Measurements from ENCODE around the gene SLC7A14. TPM values are rescaled to one million over a fixed set of nuclear protein-coding genes. Genes with fewer than 3 reads are reported as not detected.
A peak's percentile ranks its signal among the peaks of the same experiment; 100 is the strongest.

SLC7A14 gene
- total RNA-seq, 1 donor from 2014 or later: under 0.01 TPM

DNA sequence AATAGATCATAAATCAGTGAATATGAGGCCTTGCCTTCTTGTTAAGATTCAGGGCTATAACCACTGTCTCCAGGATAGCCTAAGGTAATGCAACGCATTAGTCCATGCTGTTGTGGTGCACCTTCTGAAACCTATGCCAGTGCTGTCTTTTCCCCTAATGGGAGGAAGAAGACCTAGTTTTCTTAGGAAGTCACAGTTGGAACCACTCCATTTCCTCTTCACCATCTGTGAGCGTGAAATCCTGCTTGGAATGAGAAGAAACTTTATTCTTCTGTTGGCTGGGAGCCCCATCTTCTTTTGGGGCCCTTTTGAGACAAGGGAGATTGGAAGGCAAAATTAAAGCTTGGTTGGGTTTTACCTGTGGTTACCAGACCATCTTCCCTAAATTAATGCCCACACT is 25.9 kb upstream of the SLC7A14 start:
- Histone ChIP-seq H3K4me3 (ENCODE audit: low read depth, low read length) (no peak overlapping the region), H3K36me3 (ENCODE audit: control insufficient read depth, insufficient read depth, low read length) (no peaks in the 10 kb centered on the region), H3K27me3 (ENCODE audit: control insufficient read depth, insufficient read depth, low read length) (no peaks in the 10 kb centered on the region)
- FAIRE-seq (no peak), DNase-seq (ENCODE audit: low read depth) (no peak)
- TF ChIP-seq, protein P1, sequence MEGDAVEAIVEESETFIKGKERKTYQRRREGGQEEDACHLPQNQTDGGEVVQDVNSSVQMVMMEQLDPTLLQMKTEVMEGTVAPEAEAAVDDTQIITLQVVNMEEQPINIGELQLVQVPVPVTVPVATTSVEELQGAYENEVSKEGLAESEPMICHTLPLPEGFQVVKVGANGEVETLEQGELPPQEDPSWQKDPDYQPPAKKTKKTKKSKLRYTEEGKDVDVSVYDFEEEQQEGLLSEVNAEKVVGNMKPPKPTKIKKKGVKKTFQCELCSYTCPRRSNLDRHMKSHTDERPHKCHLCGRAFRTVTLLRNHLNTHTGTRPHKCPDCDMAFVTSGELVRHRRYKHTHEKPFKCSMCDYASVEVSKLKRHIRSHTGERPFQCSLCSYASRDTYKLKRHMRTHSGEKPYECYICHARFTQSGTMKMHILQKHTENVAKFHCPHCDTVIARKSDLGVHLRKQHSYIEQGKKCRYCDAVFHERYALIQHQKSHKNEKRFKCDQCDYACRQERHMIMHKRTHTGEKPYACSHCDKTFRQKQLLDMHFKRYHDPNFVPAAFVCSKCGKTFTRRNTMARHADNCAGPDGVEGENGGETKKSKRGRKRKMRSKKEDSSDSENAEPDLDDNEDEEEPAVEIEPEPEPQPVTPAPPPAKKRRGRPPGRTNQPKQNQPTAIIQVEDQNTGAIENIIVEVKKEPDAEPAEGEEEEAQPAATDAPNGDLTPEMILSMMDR (IDR thresholded peaks at IDR 0.05; ENCODE audit: insufficient read depth, low read length, severe bottlenecking): no peak

DNA sequence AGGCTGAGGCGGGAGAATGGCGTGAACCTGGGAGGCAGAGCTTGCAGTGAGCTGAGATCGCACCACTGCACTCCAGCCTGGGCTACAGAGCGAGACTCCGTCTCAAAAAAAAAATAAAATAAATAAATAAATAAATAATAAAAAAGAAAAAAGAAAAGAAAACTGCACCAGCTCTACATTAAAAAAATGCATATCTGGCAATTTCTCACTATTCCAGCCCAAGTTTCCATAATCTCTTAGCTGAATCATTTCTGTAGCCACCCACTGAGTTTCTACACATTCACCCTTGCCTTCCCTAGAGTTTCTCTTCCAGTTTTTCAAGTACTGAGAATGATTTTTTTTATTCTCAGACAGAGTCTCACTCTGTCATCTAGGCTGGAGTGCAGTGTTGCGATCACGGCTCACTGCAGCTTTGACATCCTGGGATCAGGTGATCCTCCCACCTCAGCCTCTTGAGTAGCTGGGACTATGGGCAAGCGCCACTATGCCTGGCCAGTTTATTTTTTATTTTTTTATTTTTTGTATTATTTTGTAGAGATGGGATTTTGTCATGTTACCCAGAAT is 24.5 kb upstream of the SLC7A14 start:
- DNase-seq (ENCODE audit: low read depth) (no peak), FAIRE-seq (no peak)
- Histone ChIP-seq H3K36me3 (ENCODE audit: control insufficient read depth, insufficient read depth, low read length) (no peaks in the 10 kb centered on the region), H3K27me3 (ENCODE audit: control insufficient read depth, insufficient read depth, low read length) (no peaks in the 10 kb centered on the region), H3K4me3 (ENCODE audit: low read depth, low read length) (no peak overlapping the region)
- TF ChIP-seq, protein P1 (IDR thresholded peaks at IDR 0.05; ENCODE audit: insufficient read depth, low read length, severe bottlenecking): no peak

DNA sequence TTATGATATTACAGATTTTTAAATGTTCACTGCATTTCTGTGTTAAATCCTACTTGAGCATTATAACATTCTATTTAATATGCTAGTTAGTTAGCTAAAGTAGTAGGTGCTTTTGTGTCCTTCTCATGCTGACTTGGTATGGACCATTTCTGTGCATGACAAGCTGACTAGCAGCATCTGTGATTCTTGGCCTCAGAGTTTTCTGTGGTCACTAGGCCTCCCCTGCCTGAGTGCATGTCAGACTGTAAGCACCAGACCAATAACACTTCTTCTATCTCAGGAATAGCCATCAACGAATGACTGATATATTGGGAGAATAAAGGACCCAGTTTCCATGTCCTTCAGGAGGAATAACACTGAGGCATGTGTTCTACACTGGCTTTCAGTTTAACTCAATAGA is 22.6 kb upstream of the SLC7A14 start:
- no peak overlapping the region for H3K4me3 ChIP-seq (ENCODE audit: low read depth, low read length)
- FAIRE-seq: no peak
- DNase-seq (ENCODE audit: low read depth): no peak
- H3K27me3 ChIP-seq (ENCODE audit: control insufficient read depth, insufficient read depth, low read length): no peaks in the 10 kb centered on the region
- H3K36me3 ChIP-seq (ENCODE audit: control insufficient read depth, insufficient read depth, low read length): no peaks in the 10 kb centered on the region
- TF ChIP-seq, protein P1 (IDR thresholded peaks at IDR 0.05; ENCODE audit: insufficient read depth, low read length, severe bottlenecking): no peak

DNA sequence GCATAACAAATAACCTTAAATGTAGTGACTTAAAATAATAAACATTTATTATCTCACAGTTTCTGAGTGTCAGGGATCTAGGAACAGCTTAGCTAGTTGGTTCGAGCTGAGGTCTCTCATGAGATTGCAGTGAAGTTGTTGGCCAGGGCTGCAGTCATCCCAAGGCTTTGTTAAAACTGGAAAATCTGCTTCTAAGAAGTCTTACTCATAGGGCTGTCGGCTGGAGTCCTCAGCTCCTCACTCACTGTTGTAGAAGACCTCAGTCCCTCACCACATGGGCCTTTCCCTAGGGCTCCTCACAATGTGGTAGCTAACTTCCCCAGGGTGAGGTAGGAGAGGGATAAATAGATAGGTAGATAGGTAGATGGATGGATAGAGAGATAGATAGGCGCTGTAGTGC is 20.8 kb upstream of the SLC7A14 start:
- no peaks in the 10 kb centered on the region for H3K27me3 ChIP-seq (ENCODE audit: control insufficient read depth, insufficient read depth, low read length)
- no peak overlapping the region for H3K4me3 ChIP-seq (ENCODE audit: low read depth, low read length)
- TF ChIP-seq, protein P1 (IDR thresholded peaks at IDR 0.05; ENCODE audit: insufficient read depth, low read length, severe bottlenecking): no peak
- DNase-seq (ENCODE audit: low read depth): peak; percentile 52
- H3K36me3 ChIP-seq (ENCODE audit: control insufficient read depth, insufficient read depth, low read length): no peaks in the 10 kb centered on the region
- no peak for FAIRE-seq

DNA sequence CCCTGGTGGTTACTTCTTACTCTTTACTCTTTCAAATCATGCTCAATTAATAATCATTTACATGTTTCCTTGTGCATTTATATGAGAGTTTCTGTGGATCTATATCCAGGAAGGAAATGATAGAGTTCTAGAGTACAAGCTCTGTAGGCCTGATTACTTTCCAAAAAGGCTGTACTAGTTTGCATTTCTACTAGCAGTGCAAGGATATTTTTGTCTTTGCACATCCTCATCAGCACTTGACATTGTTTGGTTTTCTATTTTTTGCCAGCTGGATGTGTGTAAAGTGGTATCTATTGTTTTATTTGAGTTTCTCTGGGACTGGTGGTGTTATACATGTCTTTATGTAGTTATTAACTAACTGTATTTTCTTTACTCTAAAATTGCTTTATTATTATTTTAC is 19.6 kb upstream of the SLC7A14 start:
- H3K4me3 ChIP-seq (ENCODE audit: low read depth, low read length): no peak overlapping the region
- TF ChIP-seq, protein P1 (IDR thresholded peaks at IDR 0.05; ENCODE audit: insufficient read depth, low read length, severe bottlenecking): no peak
- DNase-seq (ENCODE audit: low read depth) (no peak), FAIRE-seq (no peak)
- H3K27me3 ChIP-seq (ENCODE audit: control insufficient read depth, insufficient read depth, low read length): no peaks in the 10 kb centered on the region
- no peaks in the 10 kb centered on the region for H3K36me3 ChIP-seq (ENCODE audit: control insufficient read depth, insufficient read depth, low read length)
